Measurements from ENCODE around the gene TMCC1. TPM values are rescaled to one million over a fixed set of nuclear protein-coding genes. Genes with fewer than 3 reads are reported as not detected.

The TMCC1 gene
- total RNA-seq, 2 donors from 2014 or later: 20.0 to 21.7 TPM

- no peak for TF ChIP-seq CTCF (IDR thresholded peaks at IDR 0.05)
Measured at GRCh38 chr3:129831503-129831902, 62.0 kb downstream of the TMCC1 start.

GRCh38 chr3:129829640-129830039, 63.9 kb downstream of the TMCC1 start:
- Histone ChIP-seq H3K9me3 (no peaks in the 10 kb centered on the region), H3K4me3 (no peak overlapping the region), H3K27me3 (no peaks in the 10 kb centered on the region), H3K36me3 (no peaks in the 10 kb centered on the region), H3K27ac (no peak overlapping the region), H3K4me1 (peaks cover 0 to 9% of the 10 kb centered on the region in 2 donors)
- TF ChIP-seq CTCF (IDR thresholded peaks at IDR 0.05): peak; percentile 27 to 81
- no peak for DNase-seq (ENCODE audit: low spot score)

More at GRCh38 chr3:129831503-129831902, 62.0 kb downstream of the TMCC1 start:
- no peaks in the 10 kb centered on the region for H3K36me3 ChIP-seq
- H3K27ac ChIP-seq: no peak overlapping the region
- DNase-seq (ENCODE audit: low spot score): no peak
- H3K4me3 ChIP-seq: no peak overlapping the region
- H3K27me3 ChIP-seq: no peaks in the 10 kb centered on the region
- H3K9me3 ChIP-seq: no peaks in the 10 kb centered on the region
- peaks cover 0 to 13% of the 10 kb centered on the region in 2 donors for H3K4me1 ChIP-seq

GRCh38 chr3:129827765-129828164, 65.7 kb downstream of the TMCC1 start:
- TF ChIP-seq CTCF (IDR thresholded peaks at IDR 0.05): no peak
- Histone ChIP-seq H3K36me3 (no peaks in the 10 kb centered on the region), H3K27ac (no peak overlapping the region), H3K4me3 (no peak overlapping the region), H3K9me3 (no peaks in the 10 kb centered on the region), H3K27me3 (no peaks in the 10 kb centered on the region), H3K4me1 (peaks cover 0 to 4% of the 10 kb centered on the region in 2 donors)
- DNase-seq (ENCODE audit: low spot score): no peak

- Histone ChIP-seq H3K4me1 (peaks cover 0 to 5% of the 10 kb centered on the region in 2 donors), H3K27me3 (no peaks in the 10 kb centered on the region), H3K9me3 (no peaks in the 10 kb centered on the region), H3K27ac (no peak overlapping the region), H3K4me3 (no peak overlapping the region), H3K36me3 (no peaks in the 10 kb centered on the region)
- peak; percentile 57 to 76 for TF ChIP-seq CTCF (IDR thresholded peaks at IDR 0.05)
- DNase-seq (ENCODE audit: low spot score): no peak
Measured at GRCh38 chr3:129824926-129825541, 68.5 kb downstream of the TMCC1 start.

GRCh38 chr3:129822679-129823078, 70.8 kb downstream of the TMCC1 start:
- Histone ChIP-seq H3K27me3 (no peaks in the 10 kb centered on the region), H3K36me3 (no peaks in the 10 kb centered on the region), H3K27ac (no peak overlapping the region), H3K4me3 (no peak overlapping the region), H3K4me1 (peaks cover 0 to 5% of the 10 kb centered on the region in 2 donors), H3K9me3 (no peaks in the 10 kb centered on the region)
- no peak for TF ChIP-seq CTCF (IDR thresholded peaks at IDR 0.05)
- DNase-seq (ENCODE audit: low spot score): no peak

GRCh38 chr3:129822241-129822640, 71.3 kb downstream of the TMCC1 start:
- no peak overlapping the region for H3K27ac ChIP-seq
- no peak overlapping the region for H3K4me3 ChIP-seq
- H3K36me3 ChIP-seq: no peaks in the 10 kb centered on the region
- DNase-seq (ENCODE audit: low spot score): no peak
- H3K27me3 ChIP-seq: no peaks in the 10 kb centered on the region
- no peak for TF ChIP-seq CTCF (IDR thresholded peaks at IDR 0.05)
- H3K9me3 ChIP-seq: no peaks in the 10 kb centered on the region
- H3K4me1 ChIP-seq: peaks cover 0 to 5% of the 10 kb centered on the region in 2 donors
